ENCODE data around the gene CD274. TPM values are rescaled to one million over a fixed set of nuclear protein-coding genes. Genes with fewer than 3 reads are reported as not detected.
"Not testable (repeated sequence)": the region's sequence is repeated elsewhere in the genome, so short reads cannot be mapped to it uniquely, and the experiment has no call there.

CD274 gene
- polyA plus RNA-seq, 3 donors: 0.24 to 0.84 TPM; not detected in 1

DNA sequence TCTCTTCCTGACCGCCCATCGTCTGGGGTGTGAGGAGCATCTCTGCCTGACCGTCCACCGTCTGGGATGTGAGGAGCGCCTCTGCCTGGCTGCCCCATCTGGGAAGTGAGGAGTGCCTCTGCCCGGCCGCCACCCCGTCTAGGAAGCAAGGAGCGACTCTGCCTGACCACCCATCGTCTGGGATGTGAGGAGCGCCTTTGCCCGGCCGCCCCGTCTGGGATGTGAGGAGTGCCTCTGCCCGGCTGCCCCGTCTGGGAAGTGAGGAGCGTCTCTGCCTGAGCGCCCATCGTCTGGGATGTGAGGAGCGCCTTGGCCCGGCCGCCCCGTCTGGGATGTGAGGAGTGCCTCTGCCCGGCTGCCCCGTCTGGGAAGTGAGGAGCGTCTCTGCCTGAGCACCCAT, 17.0 kb upstream of the CD274 start:
- H3K36me3 Mint-ChIP-seq: peaks cover 23 to 34% of the 10 kb centered on the region in 2 donors
- H3K9ac ChIP-seq (ENCODE audit: insufficient read depth, low read length, poor library complexity, severe bottlenecking); H3K4me2 ChIP-seq (replicated peaks; ENCODE audit: extremely low read depth, low read length, poor library complexity, severe bottlenecking); H4K20me1 ChIP-seq (ENCODE audit: insufficient read depth, low read length); intact Hi-C loops (cut with micrococcal nuclease); H3K4me3 ChIP-seq (replicated peaks in 1 of 3; ENCODE audit: low read depth in 2 of 3, low read length in 3 of 3); H3K79me2 ChIP-seq (ENCODE audit: insufficient read depth, low read length); H3K27ac ChIP-seq (ENCODE audit: low read depth in 1 of 2, low read length in 2 of 2); H3K4me3 Mint-ChIP-seq; DNase-seq; H3K27me3 Mint-ChIP-seq (ENCODE audit: low read depth in 3 of 3); H2AFZ ChIP-seq (ENCODE audit: insufficient read depth, low read depth, low read length, poor library complexity, severe bottlenecking); H3K36me3 ChIP-seq (replicated peaks in 1 of 2; ENCODE audit: control insufficient read depth in 1 of 2, insufficient read depth in 2 of 2, low read length in 2 of 2); H3K27me3 ChIP-seq (ENCODE audit: control insufficient read depth in 2 of 2, insufficient read depth in 2 of 2, low read length in 2 of 2): not testable (repeated sequence)
- H3K27ac Mint-ChIP-seq: peak overlapping the region in 1 of 7 donors; percentile 52
- WGBS (ENCODE audit: insufficient coverage): 97% methylated on average over 13 of the region's 26 CpGs
- peaks cover 18% of the 10 kb centered on the region for H3K4me1 Mint-ChIP-seq
- H3K4me1 ChIP-seq (ENCODE audit: control insufficient read depth in 1 of 2, insufficient read depth in 2 of 2, low read length in 2 of 2): peaks cover 12 to 20% of the 10 kb centered on the region in 2 donors
- H3K9me3 ChIP-seq (replicated peaks in 1 of 2; ENCODE audit: control insufficient read depth in 1 of 2, insufficient read depth in 1 of 2, low read length in 2 of 2): peaks cover 0 to 14% of the 10 kb centered on the region in 2 donors
- H3K9me3 Mint-ChIP-seq: peaks cover 7 to 16% (median 12%) of the 10 kb centered on the region in 7 donors

DNA sequence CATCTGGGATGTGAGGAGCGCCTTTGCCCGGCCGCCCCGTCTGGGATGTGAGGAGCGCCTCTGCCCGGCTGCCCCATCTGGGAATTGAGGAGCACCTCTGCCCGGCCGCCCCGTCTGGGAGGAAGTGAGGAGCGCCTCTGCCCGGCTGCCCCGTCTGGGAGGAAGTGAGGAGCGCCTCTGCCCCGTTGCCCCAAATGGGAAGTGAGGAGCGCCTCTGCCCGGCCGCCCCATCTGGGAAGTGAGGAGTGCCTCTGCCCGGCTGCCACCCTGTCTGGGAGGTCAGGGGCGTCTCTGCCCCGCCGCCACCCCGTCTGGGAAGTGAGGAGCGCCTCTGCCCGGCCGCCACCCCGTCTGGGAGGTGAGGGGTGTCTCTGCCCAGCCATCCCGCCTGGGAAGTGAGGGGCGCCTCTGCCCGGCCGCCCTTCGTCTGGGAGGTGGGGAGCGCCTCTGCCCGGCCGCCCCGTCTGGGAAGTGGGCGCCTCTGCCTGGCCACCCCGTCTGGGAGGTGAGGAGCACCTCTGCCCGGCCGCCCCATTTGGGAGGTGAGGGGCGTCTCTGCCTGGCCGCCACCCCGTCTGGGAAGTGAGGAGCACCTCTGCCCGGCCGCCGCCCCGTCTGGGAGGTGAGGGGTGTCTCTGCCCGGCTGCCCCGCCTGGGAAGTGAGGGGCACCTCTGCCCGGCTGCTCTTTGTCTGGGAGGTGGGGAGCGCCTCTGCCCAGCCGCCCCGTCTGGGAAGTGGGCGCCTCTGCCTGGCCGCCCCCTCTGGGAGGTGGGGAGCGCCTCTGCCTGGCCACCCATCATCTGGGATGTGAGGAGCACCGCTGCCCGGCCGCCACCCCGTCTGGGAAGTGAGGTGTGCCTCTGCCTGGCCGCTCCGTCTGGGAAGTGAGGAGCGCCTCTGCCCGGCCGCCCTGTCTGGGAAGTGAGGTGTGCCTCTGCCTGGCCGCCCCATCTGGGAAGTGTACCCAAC, 16.2 kb upstream of the CD274 start:
- Mint-ChIP-seq H3K27ac (peak overlapping the region in 2 of 7 donors; percentile 15 to 52), H3K36me3 (peaks cover 23 to 34% of the 10 kb centered on the region in 2 donors), H3K9me3 (peaks cover 7 to 16% (median 12%) of the 10 kb centered on the region in 7 donors), H3K4me1 (peaks cover 20% of the 10 kb centered on the region)
- H4K20me1 ChIP-seq (ENCODE audit: insufficient read depth, low read length); H3K27me3 ChIP-seq (ENCODE audit: control insufficient read depth in 2 of 2, insufficient read depth in 2 of 2, low read length in 2 of 2); intact Hi-C loops (cut with micrococcal nuclease); H3K4me2 ChIP-seq (replicated peaks; ENCODE audit: extremely low read depth, low read length, poor library complexity, severe bottlenecking); H3K27me3 Mint-ChIP-seq (ENCODE audit: low read depth in 3 of 3); DNase-seq; H3K4me3 ChIP-seq (replicated peaks in 1 of 3; ENCODE audit: low read depth in 2 of 3, low read length in 3 of 3); H2AFZ ChIP-seq (ENCODE audit: insufficient read depth, low read depth, low read length, poor library complexity, severe bottlenecking); H3K36me3 ChIP-seq (replicated peaks in 1 of 2; ENCODE audit: control insufficient read depth in 1 of 2, insufficient read depth in 2 of 2, low read length in 2 of 2); H3K27ac ChIP-seq (ENCODE audit: low read depth in 1 of 2, low read length in 2 of 2); H3K4me3 Mint-ChIP-seq; H3K79me2 ChIP-seq (ENCODE audit: insufficient read depth, low read length); H3K9ac ChIP-seq (ENCODE audit: insufficient read depth, low read length, poor library complexity, severe bottlenecking): not testable (repeated sequence)
- WGBS (ENCODE audit: insufficient coverage): 96% methylated on average over 33 of the region's 65 CpGs
- H3K4me1 ChIP-seq (ENCODE audit: control insufficient read depth in 1 of 2, insufficient read depth in 2 of 2, low read length in 2 of 2): peaks cover 14 to 22% of the 10 kb centered on the region in 2 donors
- peaks cover 0 to 14% of the 10 kb centered on the region in 2 donors for H3K9me3 ChIP-seq (replicated peaks in 1 of 2; ENCODE audit: control insufficient read depth in 1 of 2, insufficient read depth in 1 of 2, low read length in 2 of 2)
